ENCODE results near the gene BAZ2A.
A peak's percentile ranks its signal among the peaks of the same experiment; 100 is the strongest.

The BAZ2A gene

GRCh38 chr12:56593909-56594621 lies 36.1 kb downstream of the BAZ2A start (continued):
- peak; percentile 90; the same call in 1 of the 2 replicates for TF ChIP-seq TSHZ1 (tag by site-specific recombination; IDR thresholded peaks at IDR 0.05; ENCODE audit: borderline replicate concordance)
- TF ChIP-seq ZNF660 (tag by site-specific recombination; IDR thresholded peaks at IDR 0.05) = peak; percentile 70; the same call in 1 of the 2 replicates
- TF ChIP-seq WT1 (tag by site-specific recombination; IDR thresholded peaks at IDR 0.05) = 0 out of 2 replicates have a peak, but pooled peaks have one; percentile 23
- peak; percentile 54; the same call in 1 of the 2 replicates for TF ChIP-seq EGR2 (tag by site-specific recombination; IDR thresholded peaks at IDR 0.05; ENCODE audit: low read depth)
- TF ChIP-seq, protein P1, sequence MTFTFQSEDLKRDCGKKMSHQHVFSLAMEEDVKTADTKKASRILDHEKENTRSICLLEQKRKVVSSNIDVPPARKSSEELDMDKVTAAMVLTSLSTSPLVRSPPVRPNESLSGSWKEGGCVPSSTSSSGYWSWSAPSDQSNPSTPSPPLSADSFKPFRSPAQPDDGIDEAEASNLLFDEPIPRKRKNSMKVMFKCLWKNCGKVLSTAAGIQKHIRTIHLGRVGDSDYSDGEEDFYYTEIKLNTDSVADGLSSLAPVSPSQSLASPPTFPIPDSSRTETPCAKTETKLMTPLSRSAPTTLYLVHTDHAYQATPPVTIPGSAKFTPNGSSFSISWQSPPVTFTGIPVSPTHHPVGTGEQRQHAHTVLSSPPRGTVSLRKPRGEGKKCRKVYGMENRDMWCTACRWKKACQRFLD (tag by site-specific recombination; IDR thresholded peaks at IDR 0.05) = no peak
- no peak for TF ChIP-seq ZNF174 (tag by site-specific recombination; IDR thresholded peaks at IDR 0.05)
- no peak for TF ChIP-seq ZNF366 (tag by site-specific recombination; conservative IDR thresholded peaks at IDR 0.05)
- TF ChIP-seq RBAK (tag by site-specific recombination; IDR thresholded peaks at IDR 0.05) = no peak
- no peak for TF ChIP-seq ATF2 (tag by site-specific recombination; IDR thresholded peaks at IDR 0.05; ENCODE audit: low read depth)
- TF ChIP-seq, protein P2, sequence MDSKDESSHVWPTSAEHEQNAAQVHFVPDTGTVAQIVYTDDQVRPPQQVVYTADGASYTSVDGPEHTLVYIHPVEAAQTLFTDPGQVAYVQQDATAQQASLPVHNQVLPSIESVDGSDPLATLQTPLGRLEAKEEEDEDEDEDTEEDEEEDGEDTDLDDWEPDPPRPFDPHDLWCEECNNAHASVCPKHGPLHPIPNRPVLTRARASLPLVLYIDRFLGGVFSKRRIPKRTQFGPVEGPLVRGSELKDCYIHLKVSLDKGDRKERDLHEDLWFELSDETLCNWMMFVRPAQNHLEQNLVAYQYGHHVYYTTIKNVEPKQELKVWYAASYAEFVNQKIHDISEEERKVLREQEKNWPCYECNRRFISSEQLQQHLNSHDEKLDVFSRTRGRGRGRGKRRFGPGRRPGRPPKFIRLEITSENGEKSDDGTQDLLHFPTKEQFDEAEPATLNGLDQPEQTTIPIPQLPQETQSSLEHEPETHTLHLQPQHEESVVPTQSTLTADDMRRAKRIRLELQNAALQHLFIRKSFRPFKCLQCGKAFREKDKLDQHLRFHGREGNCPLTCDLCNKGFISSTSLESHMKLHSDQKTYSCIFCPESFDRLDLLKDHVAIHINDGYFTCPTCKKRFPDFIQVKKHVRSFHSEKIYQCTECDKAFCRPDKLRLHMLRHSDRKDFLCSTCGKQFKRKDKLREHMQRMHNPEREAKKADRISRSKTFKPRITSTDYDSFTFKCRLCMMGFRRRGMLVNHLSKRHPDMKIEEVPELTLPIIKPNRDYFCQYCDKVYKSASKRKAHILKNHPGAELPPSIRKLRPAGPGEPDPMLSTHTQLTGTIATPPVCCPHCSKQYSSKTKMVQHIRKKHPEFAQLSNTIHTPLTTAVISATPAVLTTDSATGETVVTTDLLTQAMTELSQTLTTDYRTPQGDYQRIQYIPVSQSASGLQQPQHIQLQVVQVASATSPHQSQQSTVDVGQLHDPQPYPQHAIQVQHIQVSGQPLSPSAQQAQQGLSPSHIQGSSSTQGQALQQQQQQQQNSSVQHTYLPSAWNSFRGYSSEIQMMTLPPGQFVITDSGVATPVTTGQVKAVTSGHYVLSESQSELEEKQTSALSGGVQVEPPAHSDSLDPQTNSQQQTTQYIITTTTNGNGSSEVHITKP (tag by site-specific recombination; IDR thresholded peaks at IDR 0.05) = peak; percentile 18; the same call in 1 of the 2 replicates
- TF ChIP-seq BCL11A (tag by site-specific recombination; IDR thresholded peaks at IDR 0.05; ENCODE audit: low read depth) = no peak
- no peak for TF ChIP-seq ZNF280C (tag by site-specific recombination; IDR thresholded peaks at IDR 0.05)
- no peak for TF ChIP-seq KLF16 (tag by site-specific recombination; IDR thresholded peaks at IDR 0.05)
- TF ChIP-seq ZNF211 (tag by site-specific recombination; IDR thresholded peaks at IDR 0.05; ENCODE audit: low read depth) = no peak
- no peak for TF ChIP-seq SCRT1 (tag by site-specific recombination; IDR thresholded peaks at IDR 0.05; ENCODE audit: borderline replicate concordance)

Measured in HEK293 (cell line).